ENCODE data around the gene ZNF608.

- TF ChIP-seq CTCF (IDR thresholded peaks at IDR 0.05; ENCODE audit: insufficient read depth, low read length, poor library complexity, severe bottlenecking) (no peak), EZH2phosphoT487 (conservative IDR thresholded peaks at IDR 0.05; ENCODE audit: low read length) (no peak)
Measured at GRCh38 chr5:124743602-124744169, 2.8 kb downstream of the ZNF608 start.

Measured in SU-DHL-6 (cell line).